IPS-18c (cell line): ENCODE data around the gene MAGEL2.
"Not testable (repeated sequence)": the region's sequence is repeated elsewhere in the genome, so short reads cannot be mapped to it uniquely, and the experiment has no call there.

Source experiments
- H3K4me3 ChIP-seq: 2 replicates; pipeline ENCODE4 v1.7.0; 2013; ENCODE audit warnings: low read depth, mild to moderate bottlenecking, low read length, moderate library complexity; ENCODE audit not compliant: insufficient read depth
- H3K9me3 ChIP-seq: one replicate; pipeline ENCODE4 v1.6.1; 2013; ENCODE audit warnings: mild to moderate bottlenecking, low read length, moderate library complexity; ENCODE audit not compliant: control insufficient read depth, insufficient read depth

The MAGEL2 gene

GRCh38 chr15:23634181-23634580 lies 13.5 kb downstream of the MAGEL2 start:
- H3K4me3 ChIP-seq, result no peak overlapping the region
- no peaks in the 10 kb centered on the region for H3K9me3 ChIP-seq

GRCh38 chr15:23629234-23629805 lies 18.3 kb downstream of the MAGEL2 start:
- H3K4me3 ChIP-seq, result no peak overlapping the region
- H3K9me3 ChIP-seq, result no peaks in the 10 kb centered on the region

- no peaks in the 10 kb centered on the region for H3K9me3 ChIP-seq
- no peak overlapping the region for H3K4me3 ChIP-seq
Observed at GRCh38 chr15:23628612-23629233, 18.9 kb downstream of the MAGEL2 start.

GRCh38 chr15:23616536-23616935 lies 31.1 kb downstream of the MAGEL2 start:
- H3K4me3 ChIP-seq, result no peak overlapping the region

GRCh38 chr15:23606226-23606625 lies 41.4 kb downstream of the MAGEL2 start:
- no peak overlapping the region for H3K4me3 ChIP-seq
- peaks cover 4% of the 10 kb centered on the region for H3K9me3 ChIP-seq

More at GRCh38 chr15:23616536-23616935, 31.1 kb downstream of the MAGEL2 start:
- H3K9me3 ChIP-seq, result peaks cover 2% of the 10 kb centered on the region

- Histone ChIP-seq H3K9me3 (peaks cover 10% of the 10 kb centered on the region), H3K4me3 (no peak overlapping the region)
Observed at GRCh38 chr15:23602124-23602523, 45.5 kb downstream of the MAGEL2 start.

- Histone ChIP-seq H3K9me3 (peaks cover 12% of the 10 kb centered on the region), H3K4me3 (no peak overlapping the region)
Observed at GRCh38 chr15:23599053-23599452, 48.6 kb downstream of the MAGEL2 start.

GRCh38 chr15:23597278-23597677 lies 50.4 kb downstream of the MAGEL2 start:
- H3K9me3 ChIP-seq, H3K4me3 ChIP-seq: not testable (repeated sequence)

- H3K4me3 ChIP-seq, result no peak overlapping the region
- peaks cover 10% of the 10 kb centered on the region for H3K9me3 ChIP-seq
Observed at GRCh38 chr15:23596736-23597135, 50.9 kb downstream of the MAGEL2 start.

GRCh38 chr15:23595368-23595767 lies 52.3 kb downstream of the MAGEL2 start:
- Histone ChIP-seq H3K4me3 (no peak overlapping the region), H3K9me3 (peaks cover 8% of the 10 kb centered on the region)

- Histone ChIP-seq H3K9me3 (peaks cover 9% of the 10 kb centered on the region), H3K4me3 (no peak overlapping the region)
Observed at GRCh38 chr15:23594252-23594770, 53.4 kb downstream of the MAGEL2 start.
